Right atrium auricular region (tissue), 2 donors: ENCODE data around the gene BACH1. TPM values are rescaled to one million over a fixed set of nuclear protein-coding genes. Genes with fewer than 3 reads are reported as not detected.
A peak's percentile ranks its signal among the peaks of the same experiment; 100 is the strongest.
"Not testable (repeated sequence)": the region's sequence is repeated elsewhere in the genome, so short reads cannot be mapped to it uniquely, and the experiment has no call there.

Experiments used
- DNase-seq: peaks from one replicate; pipeline ENCODE4 v3.0.0-alpha.2; 2019; ENCODE audit warnings: low spot score
- H3K27ac ChIP-seq, 2 donors: fragments of 200-600 bp; sonication (generic); 1 replicate in 1 of 2; 2 replicates in 1 of 2; pipeline ENCODE4 v1.5.1; 2016 to 2019
- H3K27me3 ChIP-seq, 2 donors: fragments of 200-600 bp; sonication (generic); one replicate each; pipeline versions ENCODE4 v1.5.1 to v1.6.0; 2017 to 2019
- H3K36me3 ChIP-seq: fragments of 200-600 bp; sonication (generic); one replicate; pipeline ENCODE4 v1.5.1; 2016
- H3K4me1 ChIP-seq, 2 donors: fragments of 200-600 bp; sonication (generic); one replicate each; pipeline versions ENCODE4 v1.5.1 to v1.6.0; 2017 to 2019
- H3K4me3 ChIP-seq, 2 donors: fragments of 200-600 bp; sonication (generic); 1 replicate in 1 of 2; 2 replicates in 1 of 2; pipeline ENCODE4 v1.5.1; 2017 to 2019; ENCODE audit warnings: mild to moderate bottlenecking in 1 of 2, moderate library complexity in 1 of 2
- H3K9me3 ChIP-seq, 2 donors: fragments of 200-600 bp; sonication (generic); one replicate each; pipeline ENCODE4 v1.5.1; 2019
- total RNA-seq, 2 donors: library from RNA; depleted of rRNA; stranded (reverse); fragments of >200 nt; gene quantifications; one replicate each; pipeline ENCODE4 v1.1.0, GENCODE V29; 2016
- TF ChIP-seq, protein P1 (sequence below), 2 donors: fragments of 200-600 bp; sonication (generic); IDR thresholded peaks; one replicate each; pipeline ENCODE4 v1.5.1; 2019; ENCODE audit warnings: antibody characterized with exemption in 2 of 2

BACH1 gene
- 10 to 100 TPM; 16.0 to 31.2 TPM for total RNA-seq

DNA sequence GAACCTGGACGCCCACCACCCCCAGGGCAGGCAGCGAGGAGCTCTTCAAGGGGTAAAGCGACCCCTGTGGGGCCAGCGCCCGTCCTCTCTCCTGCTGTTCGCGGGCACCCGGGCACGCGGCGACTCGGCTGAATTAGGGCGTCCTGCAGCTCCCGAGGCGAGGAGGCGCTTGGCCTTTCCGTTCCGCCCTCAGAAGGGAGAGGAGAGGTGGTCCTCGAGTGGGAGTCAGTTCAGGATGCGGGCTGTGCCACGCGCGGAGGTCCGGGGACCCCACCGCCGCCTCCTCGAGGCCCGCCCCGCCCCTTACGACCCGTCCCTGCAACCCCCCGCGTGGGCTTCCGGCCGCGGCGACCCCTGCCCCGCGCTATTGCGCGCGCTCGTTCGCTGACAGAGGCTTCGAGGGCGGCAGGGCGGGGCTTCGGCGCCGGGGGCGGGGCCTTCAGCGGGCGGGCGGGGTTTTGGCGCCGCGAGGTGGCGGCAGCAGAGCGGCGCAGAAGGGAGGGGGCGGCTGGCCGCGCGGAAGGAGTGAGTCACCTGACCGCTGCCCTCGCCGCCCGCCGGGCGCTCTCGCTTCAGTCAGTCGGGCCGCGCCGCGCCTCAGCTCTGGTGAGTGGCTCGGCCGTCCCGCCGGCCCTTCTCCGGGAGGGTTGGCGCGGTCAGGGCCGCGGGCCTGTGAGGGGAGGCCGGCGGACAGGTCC is at the start of gene BACH1:
TSS of gene BACH1 (plus strand) at position 575 of the 698 bp plus-strand sequence. CDS start 22,359 bp downstream, outside the sequence.
- DNase-seq: peak; percentile 88
- H3K9me3 ChIP-seq: no peaks in the 10 kb centered on the region
- H3K27ac ChIP-seq: peak within 1 kb of the TSS; percentile 93 to 95
- H3K36me3 ChIP-seq: no peaks in the 10 kb centered on the region
- TF ChIP-seq, protein P1, sequence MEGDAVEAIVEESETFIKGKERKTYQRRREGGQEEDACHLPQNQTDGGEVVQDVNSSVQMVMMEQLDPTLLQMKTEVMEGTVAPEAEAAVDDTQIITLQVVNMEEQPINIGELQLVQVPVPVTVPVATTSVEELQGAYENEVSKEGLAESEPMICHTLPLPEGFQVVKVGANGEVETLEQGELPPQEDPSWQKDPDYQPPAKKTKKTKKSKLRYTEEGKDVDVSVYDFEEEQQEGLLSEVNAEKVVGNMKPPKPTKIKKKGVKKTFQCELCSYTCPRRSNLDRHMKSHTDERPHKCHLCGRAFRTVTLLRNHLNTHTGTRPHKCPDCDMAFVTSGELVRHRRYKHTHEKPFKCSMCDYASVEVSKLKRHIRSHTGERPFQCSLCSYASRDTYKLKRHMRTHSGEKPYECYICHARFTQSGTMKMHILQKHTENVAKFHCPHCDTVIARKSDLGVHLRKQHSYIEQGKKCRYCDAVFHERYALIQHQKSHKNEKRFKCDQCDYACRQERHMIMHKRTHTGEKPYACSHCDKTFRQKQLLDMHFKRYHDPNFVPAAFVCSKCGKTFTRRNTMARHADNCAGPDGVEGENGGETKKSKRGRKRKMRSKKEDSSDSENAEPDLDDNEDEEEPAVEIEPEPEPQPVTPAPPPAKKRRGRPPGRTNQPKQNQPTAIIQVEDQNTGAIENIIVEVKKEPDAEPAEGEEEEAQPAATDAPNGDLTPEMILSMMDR (IDR thresholded peaks at IDR 0.05): peak; percentile 40 to 75
- H3K27me3 ChIP-seq: no peaks in the 10 kb centered on the region
- peak within 1 kb of the TSS; percentile 57 to 89 for H3K4me3 ChIP-seq
- H3K4me1 ChIP-seq: peaks cover 0 to 44% of the 10 kb centered on the region in 2 donors

DNA sequence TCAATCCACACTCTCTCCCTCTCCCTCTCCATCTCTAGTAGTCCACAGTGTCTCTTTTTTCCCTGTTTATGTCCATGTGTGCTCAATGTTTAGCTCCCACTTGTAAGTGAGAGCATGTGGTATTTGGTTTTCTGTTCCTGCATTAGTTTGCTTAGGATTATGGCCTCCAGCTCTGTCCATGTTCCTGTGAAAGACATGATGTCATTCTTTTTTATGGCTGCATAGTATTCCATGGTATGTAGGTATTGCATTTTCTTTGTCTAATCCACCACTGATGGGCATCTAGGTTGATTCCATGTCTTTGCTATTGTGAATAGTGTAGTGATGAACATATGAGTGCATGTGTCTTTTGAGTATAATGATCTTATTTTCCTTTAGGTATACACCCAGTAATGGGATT is 49.4 kb upstream of the BACH1 start:
- not testable (repeated sequence) for DNase-seq, H3K27ac ChIP-seq, H3K4me3 ChIP-seq, H3K27me3 ChIP-seq, H3K36me3 ChIP-seq, H3K4me1 ChIP-seq
- peaks cover 4 to 13% of the 10 kb centered on the region in 2 donors for H3K9me3 ChIP-seq

DNA sequence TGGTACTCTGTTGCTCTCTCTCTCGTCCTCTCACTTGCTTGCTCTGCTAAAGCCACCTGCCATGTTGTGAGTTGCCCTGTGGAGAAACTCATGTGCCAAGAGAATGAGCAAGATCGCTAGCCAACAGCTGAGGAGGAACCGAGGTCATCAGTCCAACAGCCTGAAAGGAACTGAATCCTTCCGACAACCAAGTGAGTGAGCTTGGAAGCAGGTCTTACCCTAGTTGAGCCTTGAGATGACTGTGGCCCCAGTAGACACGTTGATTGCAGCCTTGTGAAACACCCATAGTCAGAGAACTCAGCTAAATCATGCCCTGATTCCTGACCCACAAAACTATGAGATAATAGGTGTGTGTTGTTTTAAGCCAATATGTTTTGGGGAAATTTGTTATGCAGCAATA is 48.1 kb upstream of the BACH1 start:
- H3K27me3 ChIP-seq: no peaks in the 10 kb centered on the region
- H3K36me3 ChIP-seq: no peaks in the 10 kb centered on the region
- H3K27ac ChIP-seq: no peak overlapping the region
- no peak overlapping the region for H3K4me3 ChIP-seq
- H3K4me1 ChIP-seq: no peaks in the 10 kb centered on the region
- TF ChIP-seq, protein P1 (IDR thresholded peaks at IDR 0.05): no peak
- peaks cover 4 to 18% of the 10 kb centered on the region in 2 donors for H3K9me3 ChIP-seq
- DNase-seq: no peak

DNA sequence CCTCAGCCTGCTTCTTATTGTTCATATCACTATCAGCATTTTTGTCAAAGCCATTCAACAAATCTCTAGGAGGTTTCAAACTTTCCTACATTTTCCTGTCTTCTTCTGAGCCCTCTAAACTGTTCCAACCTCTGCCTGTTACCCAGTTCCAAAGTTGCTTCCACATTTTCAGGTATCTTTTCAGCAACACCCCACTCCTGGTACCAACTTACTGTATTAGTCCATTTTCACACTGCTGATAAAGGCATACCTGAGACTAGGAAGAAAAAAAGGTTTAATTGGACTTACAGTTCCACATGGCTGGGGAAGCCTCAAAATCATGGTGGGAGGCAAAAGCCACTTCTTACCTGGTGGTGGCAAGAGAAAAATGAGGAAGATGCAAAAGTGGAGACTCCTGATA is 44.9 kb upstream of the BACH1 start:
- H3K4me1 ChIP-seq, H3K27me3 ChIP-seq, H3K36me3 ChIP-seq, H3K27ac ChIP-seq, DNase-seq, H3K4me3 ChIP-seq: not testable (repeated sequence)
- peaks cover 4 to 18% of the 10 kb centered on the region in 2 donors for H3K9me3 ChIP-seq

DNA sequence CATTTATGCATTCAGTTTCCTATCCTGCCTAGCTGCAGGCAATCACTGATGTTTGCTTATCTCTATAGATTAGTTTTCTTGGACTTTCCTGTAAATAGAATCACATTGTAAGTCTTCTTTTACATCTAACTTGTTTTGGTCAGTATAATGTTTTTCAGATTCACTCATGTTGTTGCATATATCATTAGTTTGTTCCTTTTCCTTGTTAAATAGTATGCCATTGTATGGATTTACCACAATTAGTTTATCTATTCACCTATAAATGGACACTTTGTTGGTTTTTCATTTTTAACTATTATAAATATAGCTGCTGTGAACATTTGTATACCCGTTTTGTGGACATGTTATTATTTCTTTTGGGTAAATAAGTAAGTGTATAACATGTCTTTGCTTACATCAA is 44.2 kb upstream of the BACH1 start:
- Histone ChIP-seq H3K4me3 (no peak overlapping the region), H3K27ac (no peak overlapping the region), H3K27me3 (no peaks in the 10 kb centered on the region), H3K36me3 (no peaks in the 10 kb centered on the region), H3K9me3 (peaks cover 4 to 18% of the 10 kb centered on the region in 2 donors), H3K4me1 (peaks cover 0 to 9% of the 10 kb centered on the region in 2 donors)
- TF ChIP-seq, protein P1 (IDR thresholded peaks at IDR 0.05): no peak
- no peak for DNase-seq

DNA sequence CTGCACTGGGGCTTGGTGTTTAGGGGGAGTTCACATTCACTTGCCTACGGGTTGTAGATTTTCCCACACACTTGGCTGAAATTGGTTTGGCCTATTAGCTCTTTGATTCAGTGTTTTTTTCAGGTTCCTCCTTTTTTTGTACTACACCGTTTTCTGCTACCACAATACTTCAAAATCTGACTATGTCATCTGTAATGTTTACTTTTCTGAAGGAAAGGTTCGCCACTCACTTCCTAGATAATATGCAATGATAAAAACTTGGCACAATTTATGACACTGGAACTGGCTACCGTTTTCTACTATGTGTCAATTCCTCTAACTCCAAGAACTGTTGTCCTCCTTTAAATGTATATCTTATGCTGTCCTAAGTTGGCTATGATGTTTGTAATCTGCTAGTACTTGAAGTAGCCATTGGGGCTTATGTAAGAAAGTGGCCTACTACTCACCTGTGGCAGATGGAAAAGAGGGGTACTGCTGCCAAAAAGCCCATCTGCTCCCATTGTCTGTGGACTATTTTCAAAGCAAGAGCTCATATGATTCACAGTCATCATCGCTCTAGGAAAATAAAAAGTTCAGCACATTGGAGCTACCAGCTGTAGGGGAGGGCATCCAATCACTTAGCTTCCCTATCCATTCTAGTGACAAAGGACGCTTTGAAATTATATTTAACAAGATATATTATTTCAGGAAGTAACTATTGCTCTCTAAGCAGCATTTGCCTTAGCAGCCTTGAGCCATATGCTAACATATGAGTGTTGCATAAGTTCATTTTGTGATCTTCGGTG is 42.4 kb upstream of the BACH1 start:
- Histone ChIP-seq H3K36me3 (no peaks in the 10 kb centered on the region), H3K9me3 (peaks cover 4 to 18% of the 10 kb centered on the region in 2 donors), H3K4me1 (peaks cover 0 to 9% of the 10 kb centered on the region in 2 donors), H3K4me3 (no peak overlapping the region), H3K27ac (no peak overlapping the region), H3K27me3 (no peaks in the 10 kb centered on the region)
- TF ChIP-seq, protein P1 (IDR thresholded peaks at IDR 0.05): no peak
- DNase-seq: no peak
